Motor neuron (in vitro differentiated cells): ENCODE results near the gene KRTAP3-1. TPM values are rescaled to one million over a fixed set of nuclear protein-coding genes. Genes with fewer than 3 reads are reported as not detected.
"Not testable (repeated sequence)": the region's sequence is repeated elsewhere in the genome, so short reads cannot be mapped to it uniquely, and the experiment has no call there.

ENCODE experiments used
- ATAC-seq, 8 experiments: fragments of 200-7000 bp; cut with Tn5 transposase; replicated peaks in 6 of 8; 2 replicates each; pipeline ENCODE4 v1.8.0; 2021; ENCODE audit warnings: mild to moderate bottlenecking in 8 of 8, moderate library complexity in 8 of 8
- H3K27ac ChIP-seq, 2 donors: fragments of 250-450 bp; sonication (Bioruptor Pico); 2 replicates each; pipeline ENCODE4 v1.9.0; 2021; ENCODE audit warnings: antibody characterized with exemption in 2 of 2, mild to moderate bottlenecking in 2 of 2, moderate library complexity in 1 of 2
- H3K4me1 ChIP-seq, 2 donors: fragments of 250-450 bp; sonication (Bioruptor Pico); replicated peaks in 1 of 2; 2 replicates each; pipeline ENCODE4 v1.6.1; 2021; ENCODE audit warnings: antibody characterized with exemption in 2 of 2, mild to moderate bottlenecking in 2 of 2, moderate library complexity in 1 of 2
- H3K4me3 ChIP-seq, 5 donors: fragments of 250-450 bp; sonication (Bioruptor Pico); 2 replicates each; pipeline ENCODE4 v1.9.0; 2021; ENCODE audit warnings: antibody characterized with exemption in 5 of 5, mild to moderate bottlenecking in 5 of 5, moderate library complexity in 4 of 5
- WGBS, 10 experiments: fragments of 450-650 bp; shearing (Covaris generic); methylation state at CpG; one replicate each; pipeline ENCODE4 v1.0.0; 2022; 5-methylcytosine and 5-hydroxymethylcytosine counted together
- in situ Hi-C, 9 experiments: fragments of 400-800 bp; cut with MboI; loops; one replicate each; pipeline ENCODE4 v1.15.0; 2021; ENCODE audit warnings: low sequenced_read_pairs in 9 of 9, low pct_unique_long_range_greater_than_20kb in 2 of 9; ENCODE audit not compliant: unreplicated experiment in 9 of 9
- total RNA-seq, 8 experiments: library from RNA; unstranded; fragments of 300-600 nt; gene quantifications; 2 replicates each; pipeline versions ENCODE4 v1.2.3 to v1.2.4, GENCODE V29; 2022

KRTAP3-1 gene
- total RNA-seq, 8 experiments from 2014 or later = not detected

- ATAC-seq = no peak
- H3K4me3 ChIP-seq = no peak overlapping the region
- H3K4me1 ChIP-seq = peaks cover 0 to 6% of the 10 kb centered on the region in 2 donors
- no peak overlapping the region for H3K27ac ChIP-seq
- in situ Hi-C loops = no loop called here
These were observed 1.5 kb upstream of the KRTAP3-1 start for GRCh38 chr17:41010441-41010840.

- in situ Hi-C loops = no loop called here
- ATAC-seq = no peak
- whole genome bisulfite sequencing, 10 experiments = 22 to 100% (median 86%) methylated on average over 1 of the region's 1 CpG; no CpG with 5 or more reads in 2 of the 10 experiments
- Histone ChIP-seq H3K4me1 (peaks cover 0 to 6% of the 10 kb centered on the region in 2 donors), H3K27ac (no peak overlapping the region), H3K4me3 (no peak overlapping the region)
These were observed 1.0 kb upstream of the KRTAP3-1 start for GRCh38 chr17:41009936-41010335.

GRCh38 chr17:41009301-41009760 lies 403 bp upstream of the KRTAP3-1 start:
- WGBS, 10 experiments = 13 to 80% (median 52%) methylated on average over 2 to 4 of the region's 4 CpGs; no CpG with 5 or more reads in 1 of the 10 experiments
- in situ Hi-C loops = no loop called here
- ATAC-seq = peak in 1 of 8 experiments; percentile 18
- H3K4me3 ChIP-seq = no peak overlapping the region
- no peak overlapping the region for H3K27ac ChIP-seq
- H3K4me1 ChIP-seq = peaks cover 0 to 6% of the 10 kb centered on the region in 2 donors

GRCh38 chr17:41004397-41004796 lies 4.5 kb downstream of the KRTAP3-1 start:
- H3K4me3 ChIP-seq = no peak overlapping the region
- peaks cover 0 to 2% of the 10 kb centered on the region in 2 donors for H3K4me1 ChIP-seq
- in situ Hi-C loops = no loop called here
- WGBS, 10 experiments = 80 to 100% (median 98%) methylated on average over 1 to 3 of the region's 3 CpGs; no CpG with 5 or more reads in 4 of the 10 experiments
- no peak overlapping the region for H3K27ac ChIP-seq
- no peak for ATAC-seq

- WGBS, 10 experiments = 40 to 88% (median 73%) methylated on average over 1 to 4 of the region's 4 CpGs; no CpG with 5 or more reads in 1 of the 10 experiments
- in situ Hi-C loops = no loop called here
- no peak for ATAC-seq
- Histone ChIP-seq H3K27ac (no peak overlapping the region), H3K4me3 (no peak overlapping the region), H3K4me1 (peaks cover 0 to 2% of the 10 kb centered on the region in 2 donors)
These were observed 5.0 kb downstream of the KRTAP3-1 start for GRCh38 chr17:41003926-41004325.

- in situ Hi-C loops = no loop called here
- WGBS, 10 experiments = 0 to 80% (median 36%) methylated on average over 1 to 5 of the region's 5 CpGs
These were observed 6.1 kb downstream of the KRTAP3-1 start for GRCh38 chr17:41002814-41003213.

GRCh38 chr17:41001795-41002194 lies 7.1 kb downstream of the KRTAP3-1 start:
- Histone ChIP-seq H3K27ac (no peak overlapping the region), H3K4me3 (no peak overlapping the region), H3K4me1 (peaks cover 5 to 7% of the 10 kb centered on the region in 2 donors)
- WGBS, 10 experiments = 57 to 100% (median 93%) methylated on average over 1 to 3 of the region's 4 CpGs; no CpG with 5 or more reads in 3 of the 10 experiments
- in situ Hi-C loops = no loop called here
- ATAC-seq = no peak

More at GRCh38 chr17:41002814-41003213, 6.1 kb downstream of the KRTAP3-1 start:
- ATAC-seq = peak in 3 of 8 experiments; percentile 48 to 96 (median 62)
- Histone ChIP-seq H3K4me3 (no peak overlapping the region), H3K4me1 (peaks cover 1 to 2% of the 10 kb centered on the region in 2 donors), H3K27ac (no peak overlapping the region)

GRCh38 chr17:40999563-40999962 lies 9.4 kb downstream of the KRTAP3-1 start, which contains the start of gene KRTAP3-2:
KRTAP3-2 (minus strand) TSS chr17:40999906; CDS start chr17:40999853, 53 bp downstream.
- ATAC-seq, H3K27ac ChIP-seq, in situ Hi-C loops, H3K4me1 ChIP-seq, H3K4me3 ChIP-seq: not testable (repeated sequence)
- 80 to 100% methylated on average over 1 of the region's 6 CpGs; no CpG with 5 or more reads in 8 of the 10 experiments for WGBS, 10 experiments

- in situ Hi-C loops = no loop called here
- H3K4me3 ChIP-seq = no peak overlapping the region
- H3K4me1 ChIP-seq = peaks cover 4 to 7% of the 10 kb centered on the region in 2 donors
- WGBS, 10 experiments = 20 to 69% (median 41%) methylated on average over 1 to 2 of the region's 2 CpGs
- ATAC-seq = peak in 1 of 8 experiments; percentile 18
- no peak overlapping the region for H3K27ac ChIP-seq
These were observed 11.6 kb downstream of the KRTAP3-1 start for GRCh38 chr17:40997361-40997760.

- peaks cover 4 to 7% of the 10 kb centered on the region in 2 donors for H3K4me1 ChIP-seq
- H3K27ac ChIP-seq = no peak overlapping the region
- in situ Hi-C loops = no loop called here
- H3K4me3 ChIP-seq = no peak overlapping the region
- WGBS, 10 experiments = 54 to 100% (median 90%) methylated on average over 1 to 4 of the region's 4 CpGs; no CpG with 5 or more reads in 1 of the 10 experiments
- ATAC-seq = no peak
These were observed 12.1 kb downstream of the KRTAP3-1 start for GRCh38 chr17:40996829-40997228.

- no peak for ATAC-seq
- WGBS, 10 experiments = 0 to 89% (median 77%) methylated on average over 1 of the region's 1 CpG; no CpG with 5 or more reads in 4 of the 10 experiments
- in situ Hi-C loops = no loop called here
- H3K4me1 ChIP-seq = peaks cover 4 to 7% of the 10 kb centered on the region in 2 donors
- H3K4me3 ChIP-seq = no peak overlapping the region
- H3K27ac ChIP-seq = no peak overlapping the region
These were observed 13.8 kb downstream of the KRTAP3-1 start for GRCh38 chr17:40995116-40995515.

- Histone ChIP-seq H3K27ac (no peak within 1 kb of the TSS), H3K4me1 (peaks cover 4 to 7% of the 10 kb centered on the region in 2 donors), H3K4me3 (no peak within 1 kb of the TSS)
- in situ Hi-C loops = no loop called here
- no peak for ATAC-seq
- WGBS, 10 experiments = 0 to 80% (median 67%) methylated on average over 1 to 2 of the region's 4 CpGs; no CpG with 5 or more reads in 5 of the 10 experiments
These were observed 15.1 kb downstream of the KRTAP3-1 start, which contains the start of gene KRTAP3-3 for GRCh38 chr17:40993839-40994238. KRTAP3-3 (minus strand) TSS chr17:40994164; CDS start chr17:40994097, 67 bp downstream.

GRCh38 chr17:40993084-40993483 lies 15.8 kb downstream of the KRTAP3-1 start:
- ATAC-seq = no peak
- WGBS, 10 experiments = 70 to 97% (median 92%) methylated on average over 1 to 2 of the region's 2 CpGs
- in situ Hi-C loops = no loop called here
- Histone ChIP-seq H3K27ac (no peak overlapping the region), H3K4me1 (peaks cover 4 to 7% of the 10 kb centered on the region in 2 donors), H3K4me3 (no peak overlapping the region)

- peaks cover 2 to 4% of the 10 kb centered on the region in 2 donors for H3K4me1 ChIP-seq
- no peak overlapping the region for H3K4me3 ChIP-seq
- in situ Hi-C loops = no loop called here
- no peak for ATAC-seq
- no peak overlapping the region for H3K27ac ChIP-seq
- 37 to 93% (median 68%) methylated on average over 3 of the region's 3 CpGs; no CpG with 5 or more reads in 1 of the 10 experiments for WGBS, 10 experiments
These were observed 16.3 kb downstream of the KRTAP3-1 start for GRCh38 chr17:40992666-40993065.
